ENCODE measurements around the gene TM4SF4. TPM values are rescaled to one million over a fixed set of nuclear protein-coding genes. Genes with fewer than 3 reads are reported as not detected.

Gene TM4SF4
- total RNA-seq, 1 experiment from 2014 or later = not detected

DNA sequence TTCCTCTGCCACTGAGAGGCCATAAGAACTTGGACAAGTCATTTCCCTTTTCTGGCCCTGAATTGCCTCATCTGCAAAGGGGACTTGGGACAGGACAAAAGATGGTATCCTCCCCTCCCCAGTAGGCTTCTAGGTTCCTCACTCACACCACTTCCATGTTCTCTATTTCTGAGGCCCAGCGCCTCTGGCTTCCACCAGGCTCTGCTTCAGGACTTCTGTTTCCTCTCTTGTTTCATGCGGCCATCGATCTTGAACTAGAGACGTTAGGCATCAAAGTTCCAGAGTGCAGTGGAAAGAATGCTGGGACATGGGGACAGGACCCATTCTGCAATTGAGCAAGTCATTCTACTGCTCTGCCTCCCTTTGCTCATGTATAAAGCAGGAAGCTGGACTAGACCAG, 1.7 kb downstream of the TM4SF4 start:
- H2AFZ ChIP-seq (ENCODE audit: low read length) = no peak overlapping the region
- H4K20me1 ChIP-seq (ENCODE audit: control insufficient read depth, insufficient read depth, insufficient read length) = no peaks in the 10 kb centered on the region
- H3K4me1 Mint-ChIP-seq = peaks cover 22 to 31% of the 10 kb centered on the region in 2 experiments

More for the DNA sequence above, 1.7 kb downstream of the TM4SF4 start:
- Histone ChIP-seq H4K5ac (ENCODE audit: insufficient read length, low read depth, low read length) (no peak overlapping the region), H3K27me3 (ENCODE audit: insufficient read depth, low read length) (no peaks in the 10 kb centered on the region), H3K27ac (ENCODE audit: insufficient read length, low read depth, low read length) (no peak overlapping the region), H3K23me2 (ENCODE audit: insufficient read length, low read depth, low read length, poor library complexity, severe bottlenecking) (no peaks in the 10 kb centered on the region), H3K9me3 (ENCODE audit: control insufficient read depth, low read depth, low read length) (no peaks in the 10 kb centered on the region), H3T11ph (ENCODE audit: low read length) (no peak overlapping the region), H2BK5ac (ENCODE audit: insufficient read length, low read length) (no peak overlapping the region), H3K4me1 (ENCODE audit: insufficient read depth, low read length) (no peaks in the 10 kb centered on the region), H2BK20ac (ENCODE audit: low read depth, low read length, poor library complexity, severe bottlenecking) (no peak overlapping the region), H3K18ac (ENCODE audit: insufficient read length, low read depth, low read length) (no peak overlapping the region), H3K23ac (ENCODE audit: insufficient read length, low read depth, low read length) (no peak overlapping the region), H3K56ac (ENCODE audit: insufficient read length, low read depth, low read length) (no peak overlapping the region), H2BK120ac (ENCODE audit: low read depth, low read length, poor library complexity, severe bottlenecking) (no peak overlapping the region), H3K79me2 (ENCODE audit: insufficient read depth, low read length) (no peaks in the 10 kb centered on the region), H3K14ac (ENCODE audit: insufficient read depth, low read length) (no peak overlapping the region), H4K8ac (replicated peaks; ENCODE audit: insufficient read length, low read depth, low read length) (no peak overlapping the region), H2BK12ac (ENCODE audit: insufficient read length, low read depth, low read length) (no peak overlapping the region), H3K9ac (ENCODE audit: extremely low read depth, insufficient read length, low read length) (no peak overlapping the region), H3K4me2 (ENCODE audit: insufficient read depth, insufficient read length, low read length) (no peak overlapping the region), H2AK5ac (ENCODE audit: insufficient read length, low read length) (no peak overlapping the region), H2BK15ac (ENCODE audit: low read depth, low read length) (no peak overlapping the region), H3K4ac (ENCODE audit: low read depth, low read length) (no peak overlapping the region), H3K79me1 (ENCODE audit: insufficient read depth, low read depth, low read length, poor library complexity, severe bottlenecking) (no peaks in the 10 kb centered on the region), H4K91ac (ENCODE audit: insufficient read length, low read depth, low read length) (no peak overlapping the region)
- DNase-seq = no peak
- Mint-ChIP-seq H3K27me3 (ENCODE audit: low read depth) (no peaks in the 10 kb centered on the region), H3K36me3 (ENCODE audit: insufficient read depth in 1 of 3, low read depth in 3 of 3) (no peaks in the 10 kb centered on the region), H3K27ac (peak overlapping the region in 1 of 3 experiments; percentile 79; a peak in 1 of 7 replicates), H3K9me3 (no peaks in the 10 kb centered on the region), H3K4me3 (no peak overlapping the region)
- TF ChIP-seq, protein P1, sequence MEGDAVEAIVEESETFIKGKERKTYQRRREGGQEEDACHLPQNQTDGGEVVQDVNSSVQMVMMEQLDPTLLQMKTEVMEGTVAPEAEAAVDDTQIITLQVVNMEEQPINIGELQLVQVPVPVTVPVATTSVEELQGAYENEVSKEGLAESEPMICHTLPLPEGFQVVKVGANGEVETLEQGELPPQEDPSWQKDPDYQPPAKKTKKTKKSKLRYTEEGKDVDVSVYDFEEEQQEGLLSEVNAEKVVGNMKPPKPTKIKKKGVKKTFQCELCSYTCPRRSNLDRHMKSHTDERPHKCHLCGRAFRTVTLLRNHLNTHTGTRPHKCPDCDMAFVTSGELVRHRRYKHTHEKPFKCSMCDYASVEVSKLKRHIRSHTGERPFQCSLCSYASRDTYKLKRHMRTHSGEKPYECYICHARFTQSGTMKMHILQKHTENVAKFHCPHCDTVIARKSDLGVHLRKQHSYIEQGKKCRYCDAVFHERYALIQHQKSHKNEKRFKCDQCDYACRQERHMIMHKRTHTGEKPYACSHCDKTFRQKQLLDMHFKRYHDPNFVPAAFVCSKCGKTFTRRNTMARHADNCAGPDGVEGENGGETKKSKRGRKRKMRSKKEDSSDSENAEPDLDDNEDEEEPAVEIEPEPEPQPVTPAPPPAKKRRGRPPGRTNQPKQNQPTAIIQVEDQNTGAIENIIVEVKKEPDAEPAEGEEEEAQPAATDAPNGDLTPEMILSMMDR (conservative IDR thresholded peaks at IDR 0.05) = no peak
- no CpG with 5 or more reads among the region's 4 CpGs for WGBS (ENCODE audit: extremely low coverage, insufficient read length, low lambda C conversion rate)
